ENCODE data around the gene SLC15A1.

DNA sequence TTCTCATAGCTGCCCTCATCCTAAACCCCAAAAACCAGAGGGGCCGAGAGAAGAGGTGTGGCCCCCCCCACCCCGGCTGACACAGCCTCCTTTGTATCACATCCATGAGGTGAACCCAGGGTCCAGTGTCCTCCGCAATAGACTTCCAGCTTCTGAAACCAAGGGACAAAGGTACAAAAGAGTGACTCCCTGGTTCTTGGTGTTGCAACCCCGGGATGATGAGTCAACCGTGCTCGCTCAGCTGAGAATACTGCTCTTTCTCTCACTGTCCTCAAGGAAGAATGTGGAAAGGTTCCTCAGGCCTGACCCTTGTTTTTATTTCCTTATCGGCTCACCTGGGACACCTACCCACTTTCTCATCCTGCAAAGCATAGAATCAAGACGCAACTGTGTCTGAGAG lies 5.5 kb downstream of the SLC15A1 start:
- TF ChIP-seq, protein P1, sequence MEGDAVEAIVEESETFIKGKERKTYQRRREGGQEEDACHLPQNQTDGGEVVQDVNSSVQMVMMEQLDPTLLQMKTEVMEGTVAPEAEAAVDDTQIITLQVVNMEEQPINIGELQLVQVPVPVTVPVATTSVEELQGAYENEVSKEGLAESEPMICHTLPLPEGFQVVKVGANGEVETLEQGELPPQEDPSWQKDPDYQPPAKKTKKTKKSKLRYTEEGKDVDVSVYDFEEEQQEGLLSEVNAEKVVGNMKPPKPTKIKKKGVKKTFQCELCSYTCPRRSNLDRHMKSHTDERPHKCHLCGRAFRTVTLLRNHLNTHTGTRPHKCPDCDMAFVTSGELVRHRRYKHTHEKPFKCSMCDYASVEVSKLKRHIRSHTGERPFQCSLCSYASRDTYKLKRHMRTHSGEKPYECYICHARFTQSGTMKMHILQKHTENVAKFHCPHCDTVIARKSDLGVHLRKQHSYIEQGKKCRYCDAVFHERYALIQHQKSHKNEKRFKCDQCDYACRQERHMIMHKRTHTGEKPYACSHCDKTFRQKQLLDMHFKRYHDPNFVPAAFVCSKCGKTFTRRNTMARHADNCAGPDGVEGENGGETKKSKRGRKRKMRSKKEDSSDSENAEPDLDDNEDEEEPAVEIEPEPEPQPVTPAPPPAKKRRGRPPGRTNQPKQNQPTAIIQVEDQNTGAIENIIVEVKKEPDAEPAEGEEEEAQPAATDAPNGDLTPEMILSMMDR (IDR thresholded peaks at IDR 0.05; ENCODE audit: low read depth, low read length, missing input control) = no peak
- TF ChIP-seq RAD21 (IDR thresholded peaks at IDR 0.05) (peak in 1 of 2 donors; percentile 47), YY1 (IDR thresholded peaks at IDR 0.05) (no peak)

Data from liver (tissue), 3 donors.